ENCODE results near the gene SLC9A8. TPM values are rescaled to one million over a fixed set of nuclear protein-coding genes. Genes with fewer than 3 reads are reported as not detected.

SLC9A8 gene
- total and polyA plus RNA-seq, 2 of the 8 experiments (the other 6 are each of a cell fraction or from before 2014, with no cell fraction given) = 3.2 to 6.2 TPM

GRCh38 chr20:49784291-49784690 is 28.3 kb upstream of the SLC9A8 start (continued):
- TF ChIP-seq CHD7 (IDR thresholded peaks at IDR 0.05; ENCODE audit: insufficient replicate concordance, low read length) = no peak
- TF ChIP-seq POLR2A (IDR thresholded peaks at IDR 0.05; ENCODE audit: control extremely low read depth in 1 of 2, low read depth in 2 of 2, low read length in 2 of 2) = no peak
- no peak for TF ChIP-seq CBX8 (IDR thresholded peaks at IDR 0.05; ENCODE audit: borderline replicate concordance, low read depth, low read length)

All from H1 (cell line).